COLO829 (cell line): ENCODE data around the gene DCTPP1.
A peak's percentile ranks its signal among the peaks of the same experiment; 100 is the strongest.
"Not testable (repeated sequence)": the region's sequence is repeated elsewhere in the genome, so short reads cannot be mapped to it uniquely, and the experiment has no call there.

Source experiments
- DNase-seq: peaks from one replicate; pipeline ENCODE4 v3.0.0; 2012; ENCODE audit warnings: low spot score

DCTPP1 gene

GRCh38 chr16:30413112-30413806 lies 16.6 kb downstream of the DCTPP1 start:
- no peak for DNase-seq

DNA sequence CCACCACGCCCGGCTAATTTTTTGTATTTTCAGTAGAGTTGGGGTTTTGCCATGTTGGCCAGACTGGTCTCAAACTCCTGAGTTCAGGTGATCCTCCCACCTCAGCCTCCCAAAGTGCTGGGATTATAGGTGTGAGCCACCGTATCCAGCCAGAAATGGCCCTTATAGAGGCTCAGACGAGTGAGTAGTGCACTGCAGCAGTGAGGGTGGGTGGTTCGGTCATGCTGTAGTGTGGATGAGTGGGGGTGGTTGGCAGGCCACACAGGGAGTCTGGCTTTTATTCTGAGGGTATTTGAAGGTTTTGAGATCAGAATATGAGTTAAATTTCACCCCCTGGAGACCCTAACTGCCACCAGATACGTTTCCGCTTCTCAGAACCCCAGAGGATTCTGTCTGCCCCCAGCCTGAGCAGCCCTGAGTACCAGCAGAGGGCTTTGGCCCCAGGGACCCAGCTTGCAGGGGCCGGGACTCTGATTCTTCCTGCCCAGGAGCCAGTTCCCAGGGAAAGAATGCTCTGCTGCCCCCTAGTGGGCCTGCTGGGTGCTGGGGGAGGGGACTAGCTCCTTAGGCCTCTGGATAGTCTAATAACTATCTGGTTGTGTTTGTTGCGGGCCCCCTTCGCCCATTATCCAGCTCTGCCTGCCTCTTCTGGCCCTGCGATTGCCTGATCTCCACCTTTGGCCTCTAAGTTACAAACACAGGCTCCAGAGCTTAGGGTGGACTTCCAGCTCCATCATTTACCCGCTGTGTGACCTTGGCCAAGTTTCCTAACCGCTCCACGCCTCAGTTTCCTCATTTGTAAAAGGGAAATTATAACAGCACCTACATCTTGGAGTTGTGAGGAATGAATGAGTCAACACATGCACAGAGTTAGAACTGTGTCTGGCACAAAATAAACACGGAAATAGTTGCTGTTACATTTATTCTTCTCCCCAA lies 20.4 kb downstream of the DCTPP1 start:
- peak; percentile 69 for DNase-seq

- no peak for DNase-seq
Measured at GRCh38 chr16:30407804-30408534, 21.9 kb downstream of the DCTPP1 start.

- DNase-seq = peak; percentile 77
Measured at GRCh38 chr16:30407102-30407803, 22.6 kb downstream of the DCTPP1 start, which contains the start of gene ZNF771. TSS of gene ZNF771 (plus strand) at chr16:30407606. CDS start at chr16:30408054, 448 bp downstream.

- no peak for DNase-seq
Measured at GRCh38 chr16:30406795-30407101, 23.1 kb downstream of the DCTPP1 start.

DNA sequence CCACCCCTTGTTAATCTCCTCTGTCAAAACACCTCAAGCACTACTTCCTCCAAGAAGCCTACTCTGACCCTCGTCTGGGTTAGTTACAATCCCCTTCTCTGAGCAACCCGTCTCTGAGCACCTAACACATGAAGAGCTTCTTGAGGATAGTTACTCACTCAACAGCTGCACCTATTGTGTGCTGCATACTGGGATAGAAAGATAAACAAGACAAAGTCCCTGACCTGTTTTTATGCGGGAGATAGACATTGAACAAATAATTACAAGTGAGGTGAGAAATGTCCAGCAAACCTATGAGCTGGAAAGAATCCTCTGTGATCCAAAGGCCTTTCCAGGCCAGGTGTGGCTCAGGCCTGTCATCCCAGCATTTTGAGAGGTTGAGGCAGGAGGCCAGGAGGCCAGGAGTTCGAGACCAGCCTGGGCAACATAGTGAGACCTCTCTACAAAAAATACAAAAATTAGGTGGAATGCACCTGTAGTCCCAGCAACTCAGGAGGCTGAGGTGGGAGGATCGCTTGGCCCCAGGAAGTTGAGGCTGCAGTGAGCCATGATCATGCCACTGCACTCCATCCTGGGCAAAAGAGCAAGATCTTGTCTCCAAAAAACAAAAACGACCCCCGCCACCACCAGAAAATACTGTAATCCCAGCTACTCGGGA lies 27.9 kb downstream of the DCTPP1 start:
- no peak for DNase-seq

DNA sequence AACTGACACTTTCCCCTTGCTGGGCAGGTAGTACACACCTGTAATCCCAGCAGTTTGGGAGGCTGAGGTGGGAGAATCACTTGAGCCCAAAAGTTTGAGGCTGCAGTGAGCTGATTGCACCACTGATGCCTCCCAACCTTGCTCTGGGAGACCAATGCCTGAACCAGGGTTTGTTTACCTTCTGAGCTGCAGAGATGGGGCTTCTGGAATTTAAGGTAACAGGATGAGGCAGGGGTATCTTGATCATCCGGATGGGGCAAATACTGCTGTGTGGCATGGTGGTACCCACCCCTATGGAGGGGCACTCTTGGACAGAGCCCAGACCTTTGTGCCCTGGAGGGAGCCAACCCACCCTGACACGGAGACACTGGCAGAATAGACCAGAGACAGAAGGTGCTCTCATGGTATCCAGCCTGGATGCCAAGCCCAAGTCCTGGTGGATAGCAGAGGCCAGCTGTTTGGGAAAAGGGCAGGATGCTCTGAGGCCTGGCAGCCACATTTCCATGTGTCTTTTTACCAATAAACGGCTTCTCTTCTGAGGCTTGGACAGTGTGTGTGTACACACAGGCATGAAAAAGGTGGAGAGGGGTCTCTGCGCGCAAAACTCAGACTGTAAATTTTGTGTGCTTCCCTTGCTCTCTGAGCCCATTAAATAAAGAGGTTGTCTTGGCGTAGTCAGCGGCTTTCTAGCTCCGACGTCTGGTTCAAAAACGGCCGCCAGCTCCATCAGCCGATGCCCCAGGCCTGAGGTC lies 30.2 kb downstream of the DCTPP1 start:
- no peak for DNase-seq

DNA sequence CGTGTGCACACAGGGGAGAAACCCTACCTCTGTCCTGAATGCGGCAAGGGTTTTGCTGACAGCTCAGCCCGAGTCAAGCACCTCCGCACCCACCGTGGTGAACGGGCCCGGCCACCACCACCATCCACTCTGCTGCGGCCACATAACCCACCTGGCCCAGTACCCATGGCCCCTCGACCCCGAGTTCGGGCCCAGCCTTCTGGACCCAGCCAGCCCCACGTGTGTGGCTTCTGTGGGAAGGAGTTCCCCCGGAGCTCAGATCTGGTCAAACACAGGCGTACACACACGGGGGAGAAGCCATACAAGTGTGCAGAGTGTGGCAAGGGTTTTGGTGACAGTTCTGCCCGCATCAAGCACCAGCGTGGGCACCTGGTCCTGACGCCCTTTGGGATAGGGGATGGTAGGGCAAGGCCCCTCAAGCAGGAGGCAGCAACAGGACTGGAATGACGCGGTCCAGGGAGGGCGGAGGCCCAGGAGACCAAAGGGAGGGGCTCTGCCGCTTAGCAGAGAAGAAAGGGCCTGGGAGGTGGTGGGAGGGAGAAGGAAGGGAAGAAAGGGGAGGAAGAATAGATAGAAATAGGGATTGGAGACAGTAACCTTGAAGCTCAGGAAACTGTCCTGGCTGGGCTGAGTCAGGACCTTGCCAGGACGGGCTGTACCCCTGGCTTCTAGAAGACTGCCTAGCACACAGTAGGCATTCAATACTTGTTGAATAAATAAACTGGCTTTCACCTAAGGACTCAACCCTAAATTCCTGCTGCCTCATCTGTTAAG lies 31.0 kb downstream of the DCTPP1 start:
- DNase-seq = no peak

DNA sequence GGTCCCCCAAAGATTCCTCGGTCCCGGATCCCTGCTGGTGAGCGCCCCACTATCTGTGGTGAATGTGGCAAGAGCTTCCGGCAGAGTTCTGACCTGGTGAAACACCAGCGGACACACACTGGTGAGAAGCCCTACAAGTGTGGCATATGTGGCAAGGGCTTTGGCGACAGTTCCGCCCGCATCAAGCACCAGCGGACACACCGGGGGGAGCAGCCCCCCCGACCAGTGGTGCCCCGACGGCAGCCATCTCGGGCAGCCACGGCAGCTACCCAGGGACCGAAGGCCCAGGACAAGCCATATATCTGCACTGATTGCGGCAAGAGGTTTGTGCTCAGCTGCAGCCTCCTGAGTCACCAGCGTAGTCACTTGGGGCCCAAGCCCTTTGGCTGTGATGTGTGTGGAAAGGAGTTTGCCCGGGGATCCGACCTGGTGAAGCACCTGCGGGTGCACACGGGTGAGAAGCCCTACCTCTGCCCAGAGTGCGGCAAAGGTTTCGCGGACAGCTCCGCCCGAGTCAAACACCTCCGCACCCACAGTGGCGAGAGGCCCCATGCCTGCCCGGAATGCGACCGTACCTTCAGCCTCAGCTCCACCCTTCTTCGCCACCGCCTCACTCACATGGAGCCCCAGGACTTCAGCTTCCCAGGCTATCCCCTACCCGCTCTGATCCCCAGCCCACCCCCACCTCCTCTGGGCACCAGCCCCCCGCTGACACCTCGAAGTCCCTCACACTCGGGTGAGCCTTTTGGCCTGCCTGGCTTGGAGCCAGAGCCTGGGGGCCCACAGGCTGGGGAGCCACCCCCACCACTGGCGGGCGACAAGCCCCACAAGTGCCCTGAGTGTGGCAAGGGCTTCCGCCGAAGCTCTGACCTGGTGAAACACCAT lies 31.8 kb downstream of the DCTPP1 start:
- no peak for DNase-seq

DNA sequence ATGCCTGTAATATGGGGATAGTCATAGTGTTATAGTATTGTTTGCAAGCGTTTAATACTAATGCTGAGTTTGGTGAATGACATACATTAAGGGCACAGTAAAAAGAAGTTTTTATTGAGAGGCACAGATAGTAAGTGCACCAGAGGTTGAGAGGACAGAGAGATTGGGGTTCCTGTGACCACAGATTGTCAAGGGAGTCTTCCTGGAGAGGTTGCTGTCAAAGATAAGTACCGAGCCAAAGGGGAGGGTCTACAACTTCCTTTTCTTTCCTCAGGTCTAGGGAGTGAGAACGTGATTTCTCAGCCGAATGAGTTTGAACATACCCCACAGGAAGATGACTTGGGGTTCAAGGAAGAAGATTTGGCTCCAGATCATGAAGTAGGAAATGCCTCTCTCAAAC lies 32.8 kb downstream of the DCTPP1 start:
- DNase-seq = no peak

GRCh38 chr16:30396627-30397026 lies 33.2 kb downstream of the DCTPP1 start:
- not testable (repeated sequence) for DNase-seq

- no peak for DNase-seq
Measured at GRCh38 chr16:30395992-30396585, 33.7 kb downstream of the DCTPP1 start.

- no peak for DNase-seq
Measured at GRCh38 chr16:30395155-30395991, 34.5 kb downstream of the DCTPP1 start, which contains the start of gene ZNF48. TSS of gene ZNF48 (plus strand) at chr16:30395420. CDS start at chr16:30395795, 375 bp downstream.

GRCh38 chr16:30394592-30395154 lies 35.2 kb downstream of the DCTPP1 start:
- no peak for DNase-seq

- DNase-seq = no peak
Measured at GRCh38 chr16:30383521-30383920, 46.3 kb downstream of the DCTPP1 start.

DNA sequence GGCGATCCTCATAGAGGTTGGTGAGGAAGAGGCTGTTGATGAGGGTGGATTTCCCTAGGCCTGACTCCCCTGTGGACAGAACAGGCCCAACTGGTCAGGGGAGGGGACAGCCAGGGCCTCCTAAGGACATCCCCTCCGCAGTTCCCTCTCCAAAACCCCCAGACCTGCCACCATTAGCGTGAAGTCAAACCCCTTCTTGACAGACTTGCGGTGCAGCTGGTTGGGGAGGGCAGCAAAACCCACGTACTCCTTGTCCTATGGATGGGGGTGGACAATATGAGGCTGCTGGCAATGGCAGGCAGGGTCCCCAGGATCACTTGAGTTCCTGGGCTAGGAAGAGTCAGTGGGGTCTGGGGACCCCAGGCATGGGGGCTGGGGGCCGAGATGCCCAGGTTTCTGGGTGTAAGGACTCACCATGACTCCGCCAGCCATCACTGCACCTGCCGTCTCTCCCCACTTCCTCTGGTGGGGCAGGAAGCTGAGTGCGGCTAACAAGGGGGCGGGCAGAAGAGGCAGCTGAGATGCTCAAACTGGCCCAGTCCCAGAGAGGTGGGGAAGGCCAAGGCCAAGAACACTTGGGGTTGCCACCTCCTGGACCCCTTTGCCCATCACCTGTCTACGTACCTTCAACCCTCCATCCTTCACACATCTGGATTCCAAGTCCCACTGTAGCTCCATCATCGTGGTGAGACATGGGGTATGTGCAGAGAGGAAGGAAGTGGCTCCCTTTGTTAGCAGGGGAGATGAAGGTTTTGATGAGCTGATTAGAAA lies 47.5 kb downstream of the DCTPP1 start, which contains the start of gene SEPTIN1:
Gene SEPTIN1, minus strand, starts transcription at position 451 of the 771 bp plus-strand sequence. Its CDS starts 19 bp downstream, at position 432.
- no peak for DNase-seq
